CD4-positive, alpha-beta T cell treated with Interleukin-4 for 4 hours (primary cell): ENCODE results near the gene RFC3.
"Not testable (repeated sequence)": the region's sequence is repeated elsewhere in the genome, so short reads cannot be mapped to it uniquely, and the experiment has no call there.

Source experiments
- DNase-seq: peaks from one replicate; pipeline ENCODE4 v3.0.0-alpha.2; 2020

Gene RFC3

DNA sequence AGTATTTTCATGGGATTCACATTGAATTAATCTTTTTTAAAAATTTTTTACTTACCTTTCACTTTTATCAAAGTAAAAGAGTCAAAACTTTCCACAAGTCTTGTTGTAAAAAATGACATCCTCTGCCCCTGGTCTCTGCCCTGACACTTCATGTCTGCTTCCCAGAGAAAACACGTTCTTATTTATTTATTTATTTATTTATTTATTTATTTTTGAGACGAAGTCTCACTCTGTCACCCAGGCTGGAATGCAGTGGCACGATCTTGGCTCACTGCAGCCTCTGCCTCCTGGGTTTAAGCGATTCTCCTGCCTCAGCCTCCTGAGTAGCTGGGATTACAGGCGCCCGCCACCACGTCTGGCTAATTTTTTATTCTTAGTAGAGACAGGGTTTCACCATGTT, 5.1 kb upstream of the RFC3 start:
- DNase-seq, result not testable (repeated sequence)

GRCh38 chr13:33815011-33815550, 2.9 kb upstream of the RFC3 start:
- no peak for DNase-seq

GRCh38 chr13:33816912-33817311, 1.0 kb upstream of the RFC3 start:
- no peak for DNase-seq

DNA sequence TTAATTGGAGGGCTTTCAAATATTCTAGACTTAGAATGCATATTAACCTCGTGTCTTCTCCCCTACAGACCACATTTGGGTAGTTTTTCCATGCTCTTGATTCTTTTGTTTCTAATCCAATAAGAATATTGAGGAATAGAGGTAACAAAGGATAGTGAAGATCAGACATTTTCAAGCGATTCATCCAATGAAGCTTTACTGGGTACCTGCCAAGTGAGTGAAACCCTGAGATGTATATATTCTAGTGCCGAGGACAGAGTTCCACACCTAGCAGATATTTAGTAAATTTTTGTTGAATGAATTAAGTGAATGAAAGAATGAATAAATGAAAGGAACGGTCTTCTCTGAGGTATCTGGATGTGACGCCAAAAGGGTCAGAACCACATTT, 442 bp upstream of the RFC3 start:
- no peak for DNase-seq

GRCh38 chr13:33825083-33825482, 7.1 kb downstream of the RFC3 start:
- no peak for DNase-seq

GRCh38 chr13:33827139-33827538, 9.2 kb downstream of the RFC3 start:
- DNase-seq, result no peak

- no peak for DNase-seq
Measured at GRCh38 chr13:33828431-33829129, 10.6 kb downstream of the RFC3 start.

- no peak for DNase-seq
Measured at GRCh38 chr13:33832872-33833271, 14.9 kb downstream of the RFC3 start.

DNA sequence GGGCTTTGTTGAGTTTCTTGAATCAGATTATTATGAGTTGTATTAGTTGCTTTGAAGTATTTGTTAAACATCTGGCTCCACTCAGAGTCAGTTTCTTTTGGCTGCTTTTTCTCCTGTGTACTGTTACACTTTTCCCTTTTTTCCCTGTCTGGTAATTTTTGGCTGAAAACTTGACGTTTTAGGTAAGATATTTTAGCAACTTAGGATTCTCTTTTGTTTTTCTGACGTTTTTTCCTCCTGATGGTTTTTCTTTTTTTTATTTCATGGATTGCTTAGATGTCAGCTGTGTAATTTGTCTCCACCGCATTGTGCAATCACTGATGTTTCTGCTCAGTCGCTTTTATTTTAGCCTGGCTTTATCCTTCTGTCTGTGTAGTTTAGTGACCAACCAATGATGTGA, 20.7 kb downstream of the RFC3 start:
- no peak for DNase-seq

DNA sequence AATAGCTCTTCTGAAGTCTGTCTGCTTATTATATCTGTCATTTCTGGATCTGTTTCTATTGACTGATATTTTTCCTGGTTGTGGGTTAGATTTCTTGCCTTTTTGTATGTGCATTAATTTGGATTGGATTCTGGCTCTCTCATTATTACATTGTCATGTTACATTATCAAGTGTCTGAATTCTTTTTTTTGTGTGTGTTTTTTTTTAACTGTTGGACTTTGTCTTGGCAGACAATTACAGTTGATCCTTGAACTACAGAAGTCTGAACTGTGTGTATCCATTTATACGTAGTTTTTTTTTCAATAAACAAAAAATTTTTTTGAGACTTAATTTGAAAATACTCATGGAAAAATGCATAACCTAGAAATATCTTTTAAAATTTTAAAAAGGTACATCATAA, 22.5 kb downstream of the RFC3 start:
- no peak for DNase-seq

- no peak for DNase-seq
Measured at GRCh38 chr13:33842207-33842606, 24.3 kb downstream of the RFC3 start.

GRCh38 chr13:33842986-33843385, 25.0 kb downstream of the RFC3 start:
- no peak for DNase-seq

GRCh38 chr13:33845572-33846302, 27.8 kb downstream of the RFC3 start:
- no peak for DNase-seq

DNA sequence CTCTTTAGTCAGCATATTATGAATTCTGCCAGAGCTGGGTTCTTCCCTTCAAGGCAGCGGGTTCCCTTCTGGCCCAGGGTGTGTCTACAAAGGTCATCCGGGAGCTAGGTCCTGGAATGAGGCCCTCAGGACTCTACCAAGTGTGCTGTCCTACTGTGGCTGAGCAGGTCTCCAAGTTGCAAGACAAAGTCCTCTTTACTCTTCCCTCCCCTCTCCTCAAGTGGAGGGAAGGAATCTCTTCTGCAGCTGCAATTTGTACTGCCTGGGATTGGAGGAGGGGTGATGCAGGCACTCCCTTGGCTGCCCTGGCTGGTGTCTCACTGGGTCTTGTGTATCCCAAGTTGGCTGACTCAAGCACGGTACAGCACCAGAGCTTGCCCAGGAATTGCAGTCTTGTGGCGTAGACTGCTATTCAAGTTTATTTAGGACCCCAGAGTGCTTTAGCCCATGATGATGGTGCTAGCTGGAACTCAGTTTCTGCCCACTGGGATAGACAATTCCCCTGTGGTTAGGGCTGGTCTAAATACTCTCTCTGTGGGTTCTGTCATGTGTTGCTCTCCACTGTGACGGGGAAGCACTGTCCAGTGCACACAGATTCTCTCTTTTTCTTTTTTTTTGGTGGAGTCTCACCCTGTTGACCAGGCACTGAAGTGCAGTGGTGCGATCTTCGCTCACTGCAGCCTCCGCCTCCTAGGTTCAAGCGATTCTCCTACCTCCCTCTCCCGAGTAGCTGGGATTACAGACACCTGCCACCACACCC, 28.5 kb downstream of the RFC3 start:
- no peak for DNase-seq

GRCh38 chr13:33849211-33849610, 31.3 kb downstream of the RFC3 start:
- DNase-seq, result no peak

DNA sequence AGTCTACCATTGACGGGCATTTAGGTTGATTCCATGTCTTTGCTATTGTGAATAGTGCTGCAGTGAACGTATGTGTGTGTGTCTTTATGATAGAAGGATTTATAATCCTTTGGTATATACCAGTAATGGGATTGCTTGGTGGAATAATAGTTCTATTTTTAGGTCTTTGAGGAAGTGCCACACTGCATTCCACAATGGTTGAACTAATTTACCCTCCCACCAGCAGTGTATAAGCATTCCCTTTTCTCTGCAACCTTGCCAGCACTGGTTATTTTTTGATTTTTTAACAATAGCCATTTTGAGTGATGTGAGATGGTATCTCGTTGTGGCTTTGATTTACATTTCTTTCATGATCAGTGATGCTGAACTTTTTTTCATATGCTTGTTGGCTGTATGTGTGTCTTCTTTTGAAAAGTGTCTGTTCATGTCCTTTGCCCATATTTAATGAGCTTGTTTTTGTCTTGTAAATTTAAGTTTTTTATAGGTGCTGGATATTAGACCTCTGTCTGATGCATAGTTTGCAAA, 37.5 kb downstream of the RFC3 start:
- DNase-seq, result no peak

- DNase-seq, result no peak
Measured at GRCh38 chr13:33859691-33860303, 41.8 kb downstream of the RFC3 start.

DNA sequence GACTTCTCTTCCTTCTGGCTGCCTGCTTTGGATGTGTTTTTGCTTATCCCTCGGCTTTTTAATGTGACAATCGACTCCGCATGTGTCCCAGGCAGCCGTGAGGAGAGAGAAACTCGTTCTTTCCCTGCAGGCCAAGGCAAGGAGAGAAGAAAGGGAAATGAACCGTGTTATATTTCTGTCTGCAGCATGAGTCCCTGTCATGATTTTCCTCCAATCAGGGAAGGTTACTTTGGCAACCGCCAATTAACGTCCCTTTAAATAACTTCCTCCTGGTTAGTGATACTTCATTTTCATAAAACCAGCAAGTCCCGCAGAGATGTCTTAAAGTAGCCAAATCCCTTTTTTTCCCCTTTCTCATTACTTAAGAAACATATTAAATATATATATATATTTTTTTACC, 42.6 kb downstream of the RFC3 start:
- no peak for DNase-seq

DNA sequence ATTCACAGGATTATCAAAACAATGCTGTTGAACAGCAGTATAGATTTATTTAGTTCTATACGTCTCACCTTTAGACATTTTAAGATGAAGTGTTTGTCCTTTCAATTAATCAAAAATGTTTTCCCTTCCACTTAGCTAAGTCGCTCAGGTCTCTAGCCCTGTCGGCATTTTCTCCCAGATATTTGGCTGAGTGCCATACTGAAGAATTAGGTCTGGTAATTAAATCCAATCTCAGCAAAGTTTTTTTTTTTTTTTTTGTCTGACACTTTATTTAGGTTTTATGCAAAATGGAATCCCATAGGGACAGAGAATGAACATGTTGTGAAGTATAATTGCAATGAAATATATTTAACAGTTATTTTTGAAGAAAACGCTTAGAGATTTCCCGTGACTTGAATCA, 44.1 kb downstream of the RFC3 start:
- no peak for DNase-seq

DNA sequence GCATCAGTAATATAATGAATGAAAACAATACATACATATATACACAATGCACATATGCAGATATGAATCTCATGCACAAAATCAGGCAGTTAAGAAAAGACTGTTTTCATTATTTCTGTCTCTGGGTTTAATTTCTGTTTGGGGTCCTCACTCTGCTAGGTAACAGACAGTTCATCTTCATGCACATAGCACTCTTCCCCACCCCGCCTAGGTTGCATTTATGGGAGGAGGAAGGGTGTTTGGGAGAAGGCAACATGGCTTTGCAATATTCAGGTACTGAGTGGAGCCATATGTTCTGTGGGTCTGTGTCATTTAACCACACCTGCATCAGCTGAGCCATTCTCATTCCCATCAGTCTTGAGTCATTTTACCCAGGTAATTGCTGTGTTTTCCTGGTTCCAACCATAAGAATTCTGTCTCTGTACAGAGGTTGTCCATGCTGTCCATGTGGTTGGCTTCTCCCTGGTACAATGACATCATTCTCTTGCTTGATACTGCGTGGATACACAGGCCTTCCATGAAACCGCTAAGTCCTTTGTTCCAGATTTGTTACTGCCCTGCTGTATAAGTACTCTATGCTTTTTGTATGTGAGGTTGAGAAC, 45.3 kb downstream of the RFC3 start:
- DNase-seq, result no peak

GRCh38 chr13:33865945-33866344, 48.0 kb downstream of the RFC3 start:
- DNase-seq, result no peak

- no peak for DNase-seq
Measured at GRCh38 chr13:33867472-33867871, 49.5 kb downstream of the RFC3 start.
